ENCODE data around the gene TRUB1.

TRUB1 gene

DNA sequence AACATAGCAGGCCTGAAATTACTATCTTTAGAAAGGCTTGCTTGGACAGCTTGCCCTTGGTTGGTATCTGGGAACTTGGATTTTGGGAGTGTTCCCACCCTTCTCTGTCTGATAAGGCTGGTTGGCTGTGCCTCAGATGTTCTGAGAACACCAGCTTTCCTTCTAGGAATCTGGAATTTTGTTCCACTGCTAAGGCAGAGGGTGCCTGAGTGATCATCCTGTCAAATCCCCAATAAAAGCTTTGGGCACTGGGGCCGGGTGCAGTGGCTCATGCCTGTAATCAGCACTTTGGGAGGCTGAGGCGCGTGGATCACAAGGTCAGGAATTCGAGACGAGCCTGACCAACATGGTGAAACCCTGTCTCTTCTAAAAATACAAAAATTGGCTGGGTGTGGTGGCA lies 5.0 kb downstream of the TRUB1 start:
- in situ Hi-C loops (cut with MboI; ENCODE audit: low sequenced_read_pairs, unreplicated experiment), result no loop called here
- TF ChIP-seq CTCF (IDR thresholded peaks at IDR 0.05; ENCODE audit: borderline replicate concordance, control extremely low read depth, extremely low read depth, insufficient read depth, missing control alignments), result no peak
- DNase-seq (ENCODE audit: low spot score), result no peak

DNA sequence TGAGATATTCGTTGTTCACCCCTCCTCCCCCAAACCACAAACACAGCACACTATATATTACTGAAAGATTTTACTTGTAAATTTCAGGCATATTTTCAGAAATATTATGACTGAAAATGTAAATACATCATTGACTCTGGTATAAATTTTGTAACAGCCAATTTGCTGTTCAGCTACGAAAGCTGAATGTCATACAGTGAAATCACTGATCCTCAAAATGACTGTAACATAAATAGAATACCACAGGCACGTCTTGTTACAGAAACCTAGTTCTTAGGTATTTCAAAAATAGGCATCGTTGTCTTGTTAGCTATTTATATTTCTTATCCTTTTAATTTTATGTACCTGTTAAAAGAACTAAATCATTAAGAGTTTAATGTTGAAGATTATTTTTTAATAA lies 15.1 kb downstream of the TRUB1 start:
- DNase-seq (ENCODE audit: low spot score), result peak; percentile 41
- TF ChIP-seq CTCF (IDR thresholded peaks at IDR 0.05; ENCODE audit: borderline replicate concordance, control extremely low read depth, extremely low read depth, insufficient read depth, missing control alignments), result no peak
- in situ Hi-C loops (cut with MboI; ENCODE audit: low sequenced_read_pairs, unreplicated experiment), result no loop called here

GRCh38 chr10:114955984-114956383 lies 18.0 kb downstream of the TRUB1 start:
- no peak for DNase-seq (ENCODE audit: low spot score)
- TF ChIP-seq CTCF (IDR thresholded peaks at IDR 0.05; ENCODE audit: borderline replicate concordance, control extremely low read depth, extremely low read depth, insufficient read depth, missing control alignments), result no peak
- in situ Hi-C loops (cut with MboI; ENCODE audit: low sequenced_read_pairs, unreplicated experiment), result no loop called here

GRCh38 chr10:114956466-114956865 lies 18.5 kb downstream of the TRUB1 start:
- DNase-seq (ENCODE audit: low spot score), result no peak
- in situ Hi-C loops (cut with MboI; ENCODE audit: low sequenced_read_pairs, unreplicated experiment), result no loop called here
- TF ChIP-seq CTCF (IDR thresholded peaks at IDR 0.05; ENCODE audit: borderline replicate concordance, control extremely low read depth, extremely low read depth, insufficient read depth, missing control alignments), result no peak

DNA sequence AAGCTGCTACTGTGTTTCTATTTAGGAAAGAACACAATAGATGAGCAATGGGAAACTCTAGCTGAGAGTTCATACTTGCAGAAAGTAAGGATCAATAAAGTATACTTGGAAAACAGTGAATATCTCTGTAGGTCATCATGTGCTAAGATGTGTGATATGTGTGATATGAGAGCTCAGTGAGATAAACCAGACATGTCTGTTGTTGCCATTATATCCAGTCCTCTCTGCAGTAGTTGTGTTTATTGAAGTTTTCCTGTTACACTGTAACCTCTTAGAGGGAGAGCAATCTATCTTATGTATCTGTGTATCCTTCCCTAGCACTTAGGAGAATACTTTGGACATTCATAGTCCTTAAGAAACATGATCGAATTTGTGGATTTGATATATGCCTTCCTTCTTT lies 19.1 kb downstream of the TRUB1 start:
- no peak for DNase-seq (ENCODE audit: low spot score)
- in situ Hi-C loops (cut with MboI; ENCODE audit: low sequenced_read_pairs, unreplicated experiment), result no loop called here

DNA sequence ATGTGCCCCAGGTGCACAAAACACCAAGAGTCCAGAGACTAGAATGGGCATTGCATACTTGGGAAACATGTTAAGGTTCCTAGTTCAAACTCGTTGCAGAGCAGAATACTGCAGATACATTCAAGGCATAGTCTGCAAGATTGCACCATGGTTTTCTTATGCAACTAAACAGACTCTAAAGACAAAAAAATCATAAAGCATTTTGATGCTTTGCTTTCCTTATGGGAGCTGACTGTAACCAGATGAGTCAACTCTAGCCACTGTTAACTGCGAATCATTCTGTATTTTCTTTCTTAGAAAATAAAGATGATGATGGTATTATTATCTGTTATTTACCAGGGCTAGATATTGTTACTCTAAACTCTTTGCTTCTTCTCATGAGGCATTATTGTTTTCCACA lies 19.7 kb downstream of the TRUB1 start:
- in situ Hi-C loops (cut with MboI; ENCODE audit: low sequenced_read_pairs, unreplicated experiment), result no loop called here
- no peak for DNase-seq (ENCODE audit: low spot score)
- TF ChIP-seq CTCF (IDR thresholded peaks at IDR 0.05; ENCODE audit: borderline replicate concordance, control extremely low read depth, extremely low read depth, insufficient read depth, missing control alignments), result no peak

More for the DNA sequence above, 19.1 kb downstream of the TRUB1 start:
- no peak for TF ChIP-seq CTCF (IDR thresholded peaks at IDR 0.05; ENCODE audit: borderline replicate concordance, control extremely low read depth, extremely low read depth, insufficient read depth, missing control alignments)

GRCh38 chr10:114962441-114962840 lies 24.4 kb downstream of the TRUB1 start:
- in situ Hi-C loops (cut with MboI; ENCODE audit: low sequenced_read_pairs, unreplicated experiment), result no loop called here
- no peak for DNase-seq (ENCODE audit: low spot score)
- TF ChIP-seq CTCF (IDR thresholded peaks at IDR 0.05; ENCODE audit: borderline replicate concordance, control extremely low read depth, extremely low read depth, insufficient read depth, missing control alignments), result no peak

All from GM13976 (cell line).